Femur (tissue), 1 donor: ENCODE data around the gene CHRNA7.

Experiments used
- DNase-seq: peaks from one replicate; pipeline ENCODE4 v3.0.0-alpha.2; 2017

CHRNA7 gene

GRCh38 chr15:32029862-32030781 is at the start of gene CHRNA7:
CHRNA7 (plus strand) TSS chr15:32030515; CDS start chr15:32030595, 80 bp downstream.
- peak; percentile 81 for DNase-seq

- no peak for DNase-seq
Observed at GRCh38 chr15:31985607-31986006, 44.7 kb upstream of the CHRNA7 start.

GRCh38 chr15:31993062-31993461 is 37.3 kb upstream of the CHRNA7 start:
- no peak for DNase-seq

- DNase-seq, result no peak
Observed at GRCh38 chr15:31997711-31998110, 32.6 kb upstream of the CHRNA7 start.

GRCh38 chr15:32003558-32003957 is 26.8 kb upstream of the CHRNA7 start:
- DNase-seq, result no peak

GRCh38 chr15:32004249-32004648 is 26.1 kb upstream of the CHRNA7 start:
- DNase-seq, result no peak

- DNase-seq, result no peak
Observed at GRCh38 chr15:32007355-32007960, 22.9 kb upstream of the CHRNA7 start.

- DNase-seq, result no peak
Observed at GRCh38 chr15:32014953-32015352, 15.4 kb upstream of the CHRNA7 start.

- DNase-seq, result no peak
Observed at GRCh38 chr15:32020156-32020555, 10.2 kb upstream of the CHRNA7 start.

GRCh38 chr15:32028921-32029320 is 1.4 kb upstream of the CHRNA7 start:
- no peak for DNase-seq

- DNase-seq, result peak; percentile 43
Observed at GRCh38 chr15:32029409-32029861, 880 bp upstream of the CHRNA7 start.

- no peak for DNase-seq
Observed at GRCh38 chr15:32030795-32031194, 480 bp downstream of the CHRNA7 start.

GRCh38 chr15:32033186-32033890 is 3.0 kb downstream of the CHRNA7 start:
- no peak for DNase-seq

GRCh38 chr15:32034106-32034505 is 3.8 kb downstream of the CHRNA7 start:
- no peak for DNase-seq

GRCh38 chr15:32035285-32035684 is 5.0 kb downstream of the CHRNA7 start:
- no peak for DNase-seq

- no peak for DNase-seq
Observed at GRCh38 chr15:32036971-32037370, 6.7 kb downstream of the CHRNA7 start.

GRCh38 chr15:32041294-32041693 is 11.0 kb downstream of the CHRNA7 start:
- DNase-seq, result no peak

- DNase-seq, result no peak
Observed at GRCh38 chr15:32042269-32042972, 12.1 kb downstream of the CHRNA7 start.

GRCh38 chr15:32053719-32054118 is 23.4 kb downstream of the CHRNA7 start:
- DNase-seq, result no peak

- no peak for DNase-seq
Observed at GRCh38 chr15:32057876-32058425, 27.6 kb downstream of the CHRNA7 start.

- DNase-seq, result no peak
Observed at GRCh38 chr15:32060706-32061105, 30.4 kb downstream of the CHRNA7 start.

GRCh38 chr15:32067115-32067514 is 36.8 kb downstream of the CHRNA7 start:
- DNase-seq, result no peak
